GM18520 (cell line): ENCODE data around the gene ISX.

Experiments
- ATAC-seq: cut with Tn5 transposase; IDR thresholded peaks from one replicate; pipeline ENCODE4 v1.9.1; 2021; ENCODE audit not compliant: unreplicated experiment

Gene ISX

GRCh38 chr22:35109616-35110015, 43.7 kb downstream of the ISX start:
- ATAC-seq: no peak

- no peak for ATAC-seq
These were observed 45.3 kb downstream of the ISX start for GRCh38 chr22:35111244-35111643.

- no peak for ATAC-seq
These were observed 47.4 kb downstream of the ISX start for GRCh38 chr22:35113341-35113740.

GRCh38 chr22:35114131-35114980, 48.4 kb downstream of the ISX start:
- ATAC-seq: no peak

DNA sequence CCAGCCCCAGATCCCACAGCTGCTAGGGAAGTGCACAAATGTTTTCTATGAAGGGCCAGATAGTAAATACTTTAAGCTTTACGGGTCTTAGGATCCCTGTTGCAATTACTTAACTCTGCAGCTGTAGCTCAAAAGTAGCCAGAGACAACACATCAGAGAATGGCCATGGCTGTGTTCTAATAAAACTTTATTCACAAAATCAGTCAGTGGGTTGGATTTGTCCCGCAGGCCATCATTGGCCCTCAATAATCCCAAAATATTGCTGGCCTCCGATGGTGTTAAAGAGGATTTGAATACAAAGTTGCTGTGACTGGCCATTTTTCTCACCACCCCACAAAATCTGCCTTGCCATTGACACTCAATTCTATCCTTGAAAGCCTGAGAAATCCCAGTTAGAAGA, 49.6 kb downstream of the ISX start:
- no peak for ATAC-seq

- ATAC-seq: no peak
These were observed 50.3 kb downstream of the ISX start for GRCh38 chr22:35116269-35116668.

DNA sequence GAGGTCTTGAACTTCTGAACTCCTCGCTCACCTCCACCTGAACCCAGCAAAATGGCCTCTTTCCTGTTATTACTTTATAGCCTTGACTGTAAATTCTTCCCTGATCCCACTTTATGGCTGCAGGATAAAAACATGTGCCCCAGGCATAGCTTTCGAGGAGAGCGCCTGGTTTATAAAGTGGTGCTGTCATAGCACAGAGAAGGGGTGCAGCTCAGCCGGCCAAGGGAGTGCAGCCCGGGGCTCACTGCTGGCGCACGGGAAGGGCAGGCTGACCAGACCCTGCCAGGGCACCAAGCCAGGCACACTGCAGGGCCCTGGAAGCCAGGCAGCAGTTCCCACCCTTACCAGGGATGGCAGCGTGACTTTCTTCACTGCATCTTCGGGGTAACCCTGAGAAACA, 50.9 kb downstream of the ISX start:
- no peak for ATAC-seq

- ATAC-seq: no peak
These were observed 53.5 kb downstream of the ISX start for GRCh38 chr22:35119494-35119893.

GRCh38 chr22:35124691-35125219, 58.8 kb downstream of the ISX start:
- no peak for ATAC-seq

DNA sequence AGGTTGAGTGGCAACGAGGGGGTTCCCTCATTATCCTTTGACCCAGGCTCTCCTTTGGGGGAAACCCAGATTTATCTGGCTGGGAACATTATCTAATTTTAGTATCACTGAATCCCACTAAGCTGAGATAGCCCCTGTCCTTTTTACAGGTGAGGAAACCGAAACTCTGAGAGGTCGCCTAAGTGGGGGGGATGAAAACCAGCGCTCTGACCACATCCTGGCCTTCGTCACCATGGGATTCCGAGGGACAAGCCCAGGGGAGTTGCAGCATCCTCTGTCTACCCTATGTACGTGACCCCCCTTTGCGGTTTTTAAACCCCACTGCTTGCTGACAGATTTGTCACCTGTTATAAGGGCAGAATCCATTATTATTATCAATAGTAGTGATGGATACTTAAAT, 61.0 kb downstream of the ISX start:
- ATAC-seq: no peak

- peak; percentile 62 for ATAC-seq
These were observed 62.7 kb downstream of the ISX start for GRCh38 chr22:35128637-35129036.

GRCh38 chr22:35131525-35132000, 65.6 kb downstream of the ISX start:
- ATAC-seq: no peak

- no peak for ATAC-seq
These were observed 66.6 kb downstream of the ISX start for GRCh38 chr22:35132568-35132967.

- no peak for ATAC-seq
These were observed 67.9 kb downstream of the ISX start for GRCh38 chr22:35133702-35134380.

DNA sequence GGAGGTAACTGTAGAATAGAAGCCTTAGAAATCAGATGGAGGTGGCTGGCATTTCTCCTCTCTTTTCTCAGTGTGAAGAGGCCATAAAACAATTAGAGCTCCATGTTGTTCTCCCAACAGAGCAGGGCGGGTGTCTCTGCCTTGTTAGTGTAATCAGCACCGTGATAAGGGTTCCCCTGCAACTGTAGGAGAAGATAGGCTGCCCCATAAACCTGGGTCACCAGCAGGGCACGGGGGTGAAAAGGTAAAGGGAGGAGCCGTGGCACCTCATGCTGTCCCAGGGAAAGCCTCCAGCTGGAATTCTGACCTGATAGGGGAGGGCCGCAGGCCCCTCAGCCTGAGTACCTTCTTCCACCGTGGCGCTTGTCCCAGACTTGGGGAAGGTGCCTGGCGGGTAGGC, 68.7 kb downstream of the ISX start:
- no peak for ATAC-seq

GRCh38 chr22:35135165-35135564, 69.2 kb downstream of the ISX start:
- no peak for ATAC-seq
